Kidney epithelial cell (primary cell): ENCODE data around the gene SCARB2. TPM values are rescaled to one million over a fixed set of nuclear protein-coding genes. Genes with fewer than 3 reads are reported as not detected.

Experiments
- DNase-seq: peaks from one replicate; pipeline ENCODE4 v3.0.0-alpha.2; 2010; ENCODE audit warnings: low read depth
- H3K27me3 ChIP-seq: 2 replicates; pipeline ENCODE4 v1.6.0; 2011; ENCODE audit warnings: low read length; ENCODE audit not compliant: control insufficient read depth, insufficient read depth
- H3K36me3 ChIP-seq: 2 replicates; pipeline ENCODE4 v1.5.1; 2011; ENCODE audit warnings: low read length; ENCODE audit not compliant: control insufficient read depth, insufficient read depth
- H3K4me3 ChIP-seq: 2 replicates; pipeline ENCODE4 v1.5.1; 2011; ENCODE audit warnings: low read depth, mild to moderate bottlenecking, control low read depth, low read length
- CTCF ChIP-seq: IDR thresholded peaks from 2 replicates; pipeline ENCODE4 v1.5.1; 2011; ENCODE audit warnings: mild to moderate bottlenecking, moderate library complexity, low read length, control low read depth, inconsistent platforms; ENCODE audit not compliant: insufficient read depth, poor library complexity, severe bottlenecking
- total RNA-seq: library from RNA; depleted of rRNA; stranded (reverse); fragments of >200 nt; gene quantifications from 2 replicates; pipeline ENCODE4 v1.2.3, GENCODE V29; 2015

The SCARB2 gene
- total RNA-seq, 1 donor from 2014 or later = 141 TPM

GRCh38 chr4:76203541-76203940, 10.1 kb downstream of the SCARB2 start:
- no peaks in the 10 kb centered on the region for H3K36me3 ChIP-seq
- TF ChIP-seq CTCF = no peak
- H3K4me3 ChIP-seq = no peak overlapping the region
- DNase-seq = no peak
- no peaks in the 10 kb centered on the region for H3K27me3 ChIP-seq

GRCh38 chr4:76201276-76201675, 12.3 kb downstream of the SCARB2 start:
- TF ChIP-seq CTCF = no peak
- no peaks in the 10 kb centered on the region for H3K27me3 ChIP-seq
- DNase-seq = no peak
- peaks cover 1% of the 10 kb centered on the region for H3K36me3 ChIP-seq
- no peak overlapping the region for H3K4me3 ChIP-seq

- Histone ChIP-seq H3K27me3 (no peaks in the 10 kb centered on the region), H3K36me3 (peaks cover 1% of the 10 kb centered on the region), H3K4me3 (no peak overlapping the region)
- TF ChIP-seq CTCF = no peak
- DNase-seq = no peak
Measured at GRCh38 chr4:76200771-76201231, 12.8 kb downstream of the SCARB2 start.

- H3K36me3 ChIP-seq = peaks cover 1% of the 10 kb centered on the region
- TF ChIP-seq CTCF = no peak
- DNase-seq = no peak
- H3K4me3 ChIP-seq = no peak overlapping the region
- H3K27me3 ChIP-seq = no peaks in the 10 kb centered on the region
Measured at GRCh38 chr4:76199664-76200211, 13.9 kb downstream of the SCARB2 start.

- H3K4me3 ChIP-seq = no peak overlapping the region
- DNase-seq = no peak
- no peaks in the 10 kb centered on the region for H3K27me3 ChIP-seq
- H3K36me3 ChIP-seq = peaks cover 3% of the 10 kb centered on the region
- no peak for TF ChIP-seq CTCF
Measured at GRCh38 chr4:76198411-76199237, 15.0 kb downstream of the SCARB2 start.

GRCh38 chr4:76197971-76198410, 15.6 kb downstream of the SCARB2 start:
- H3K27me3 ChIP-seq = no peaks in the 10 kb centered on the region
- TF ChIP-seq CTCF = no peak
- DNase-seq = no peak
- peaks cover 5% of the 10 kb centered on the region for H3K36me3 ChIP-seq
- no peak overlapping the region for H3K4me3 ChIP-seq
